Activated T-helper 17 cell treated with anti-CD3 and anti-CD28 coated beads, Interleukin-2, amount 50 U/mL, for 72 hours (primary cell): ENCODE data around the gene MYO15B. TPM values are rescaled to one million over a fixed set of nuclear protein-coding genes. Genes with fewer than 3 reads are reported as not detected.

Experiments used
- ATAC-seq: fragments of 150-1000 bp; cut with Tn5 transposase; replicated peaks from 2 replicates; pipeline ENCODE4 v1.10.0; 2021; ENCODE audit warnings: mild to moderate bottlenecking, moderate library complexity
- H3K27ac Mint-ChIP-seq: one replicate; pipeline ENCODE4 v1.8.0; 2022; ENCODE audit warnings: mixed read lengths
- H3K27me3 Mint-ChIP-seq: one replicate; pipeline ENCODE4 v1.8.0; 2022; ENCODE audit warnings: mixed read lengths
- H3K36me3 Mint-ChIP-seq: one replicate; pipeline ENCODE4 v1.8.0; 2022; ENCODE audit warnings: low read depth, mild to moderate bottlenecking, mixed read lengths
- H3K4me1 Mint-ChIP-seq: one replicate; pipeline ENCODE4 v1.8.0; 2022; ENCODE audit warnings: mixed read lengths
- H3K4me3 Mint-ChIP-seq: one replicate; pipeline ENCODE4 v1.8.0; 2022; ENCODE audit warnings: mild to moderate bottlenecking, mixed read lengths
- H3K9me3 Mint-ChIP-seq: one replicate; pipeline ENCODE4 v1.8.0; 2022; ENCODE audit warnings: mixed read lengths
- total RNA-seq, 2 donors: library from RNA; stranded (reverse); gene quantifications; one replicate each; pipeline ENCODE4 v1.2.3, GENCODE V29; 2022

MYO15B gene
- total RNA-seq, 2 donors from 2014 or later, result 10.2 to 44.5 TPM

DNA sequence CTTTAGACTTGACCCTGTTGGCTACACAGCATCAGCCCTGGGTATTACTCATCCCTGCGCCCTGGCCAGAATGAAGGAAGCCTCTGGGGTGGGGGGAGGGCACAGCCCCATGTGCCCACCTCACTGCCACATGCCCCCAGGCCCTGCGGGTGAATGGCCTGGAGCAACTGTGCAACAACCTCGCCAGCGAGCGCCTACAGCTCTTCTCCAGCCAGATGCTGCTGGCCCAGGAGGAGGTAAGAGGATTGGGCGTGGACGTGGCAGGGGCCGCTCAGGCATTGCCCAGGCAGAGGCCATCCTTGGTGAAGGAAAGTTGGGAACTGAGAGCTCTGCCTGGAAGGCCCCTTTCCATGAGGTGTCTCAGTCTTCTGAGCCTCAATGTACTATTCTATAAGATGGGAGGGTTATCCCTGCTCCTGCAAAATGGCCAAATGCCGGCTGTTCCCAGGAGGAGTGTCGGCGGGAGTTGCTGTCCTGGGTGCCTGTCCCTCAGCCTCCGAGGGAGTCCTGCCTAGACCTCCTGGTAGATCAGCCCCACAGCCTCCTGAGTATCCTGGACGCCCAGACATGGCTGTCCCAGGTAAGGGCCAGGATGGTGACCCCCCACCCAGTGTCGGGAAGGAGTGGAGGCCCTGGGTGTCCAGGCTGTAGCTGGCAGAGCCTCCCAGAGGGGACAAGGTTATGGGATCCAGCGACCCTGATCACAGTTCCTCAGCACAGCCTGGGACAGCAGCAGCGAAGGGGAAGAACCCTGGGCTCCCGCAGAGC is 8.9 kb downstream of the MYO15B start:
- Mint-ChIP-seq H3K36me3 (no peaks in the 10 kb centered on the region), H3K4me3 (no peak overlapping the region), H3K9me3 (no peaks in the 10 kb centered on the region), H3K27me3 (no peaks in the 10 kb centered on the region), H3K4me1 (no peaks in the 10 kb centered on the region), H3K27ac (no peak overlapping the region)
- no peak for ATAC-seq

DNA sequence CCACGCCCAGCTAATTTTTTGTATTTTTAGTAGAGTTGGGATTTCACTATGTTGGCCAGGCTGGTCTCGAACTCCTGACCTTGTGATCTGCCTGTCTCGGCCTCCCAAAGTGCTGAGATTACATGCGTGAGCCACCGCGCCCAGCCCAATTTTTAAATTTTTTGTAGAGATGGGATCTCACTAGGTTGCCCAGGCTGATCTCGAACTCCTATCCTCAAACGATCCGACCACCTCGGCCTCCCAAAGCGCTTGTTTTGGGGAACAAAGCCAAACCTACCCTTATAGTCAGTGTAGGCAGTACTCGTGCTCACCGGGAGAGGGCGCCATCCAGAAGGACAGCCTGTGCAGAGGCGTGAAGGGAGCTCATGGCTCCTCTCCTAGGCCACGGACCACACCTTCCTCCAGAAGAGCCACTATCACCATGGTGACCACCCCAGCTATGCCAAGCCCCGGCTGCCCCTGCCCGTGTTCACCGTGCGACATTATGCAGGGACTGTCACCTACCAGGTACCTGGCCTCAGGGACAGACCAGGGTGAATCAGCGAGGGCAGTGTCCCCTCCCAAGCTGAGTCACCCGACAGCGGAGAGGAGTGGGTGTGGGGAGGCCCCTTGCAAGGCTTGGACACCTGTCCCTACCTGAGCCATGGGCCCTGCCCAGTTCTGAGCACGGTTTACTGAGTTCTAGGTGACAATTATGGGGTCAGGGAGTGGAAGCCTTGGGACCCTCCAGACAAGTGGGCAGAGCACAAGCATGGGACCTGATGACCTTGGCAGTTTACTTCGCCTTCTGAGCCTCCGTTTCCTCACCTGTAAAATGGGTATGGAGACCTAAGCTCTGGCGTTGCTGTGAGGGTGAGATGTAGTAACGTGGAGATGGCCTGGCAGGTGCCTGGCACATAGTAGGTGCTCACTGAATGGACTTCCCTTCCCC is 13.7 kb downstream of the MYO15B start:
- peak; percentile 83 for ATAC-seq
- no peak overlapping the region for H3K27ac Mint-ChIP-seq
- H3K4me3 Mint-ChIP-seq, result no peak overlapping the region
- no peaks in the 10 kb centered on the region for H3K27me3 Mint-ChIP-seq
- no peaks in the 10 kb centered on the region for H3K4me1 Mint-ChIP-seq
- no peaks in the 10 kb centered on the region for H3K36me3 Mint-ChIP-seq
- no peaks in the 10 kb centered on the region for H3K9me3 Mint-ChIP-seq

DNA sequence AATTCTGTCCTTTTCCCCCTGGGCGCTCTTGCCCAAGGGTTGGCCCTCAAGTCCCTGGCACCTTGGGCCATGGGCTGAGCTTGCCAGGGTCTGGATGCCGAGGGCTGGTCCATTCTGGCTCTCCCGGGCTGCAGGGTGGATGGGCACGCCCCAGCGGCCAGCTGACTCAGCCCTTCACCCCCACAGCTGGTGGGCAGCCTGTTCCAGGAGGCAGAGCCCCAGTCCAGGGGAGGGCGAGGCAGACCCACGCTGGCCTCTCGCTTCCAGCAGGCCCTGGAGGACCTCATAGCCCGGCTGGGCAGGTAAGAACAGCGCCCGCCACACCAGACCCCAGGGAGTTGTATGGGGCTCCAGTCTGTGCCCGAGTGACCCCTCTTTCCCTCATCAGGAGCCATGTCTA is 15.0 kb downstream of the MYO15B start:
- H3K9me3 Mint-ChIP-seq, result no peaks in the 10 kb centered on the region
- H3K4me3 Mint-ChIP-seq, result no peak overlapping the region
- no peaks in the 10 kb centered on the region for H3K4me1 Mint-ChIP-seq
- H3K36me3 Mint-ChIP-seq, result no peaks in the 10 kb centered on the region
- no peak overlapping the region for H3K27ac Mint-ChIP-seq
- H3K27me3 Mint-ChIP-seq, result no peaks in the 10 kb centered on the region
- no peak for ATAC-seq

DNA sequence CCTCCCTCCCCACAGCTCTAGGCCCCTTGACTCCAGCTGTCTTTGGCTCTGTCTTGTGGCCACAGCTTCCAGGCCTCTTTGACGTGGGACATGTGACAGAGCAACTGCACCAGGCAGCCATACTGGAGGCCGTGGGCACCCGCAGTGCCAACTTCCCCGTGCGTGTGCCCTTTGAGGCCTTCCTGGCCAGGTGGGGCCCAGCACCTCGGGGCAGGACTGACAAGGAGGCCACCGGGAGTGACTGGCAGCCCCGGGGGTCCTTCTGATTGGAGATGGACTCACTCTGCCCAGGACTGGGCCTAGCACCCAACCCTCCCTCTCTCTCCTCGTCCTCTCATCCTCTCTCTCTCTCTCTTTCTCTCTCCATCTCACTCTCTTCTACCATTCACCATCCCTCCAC is 15.5 kb downstream of the MYO15B start:
- Mint-ChIP-seq H3K27ac (peak overlapping the region; percentile 45), H3K36me3 (no peaks in the 10 kb centered on the region), H3K9me3 (no peaks in the 10 kb centered on the region), H3K4me1 (no peaks in the 10 kb centered on the region), H3K27me3 (no peaks in the 10 kb centered on the region), H3K4me3 (no peak overlapping the region)
- no peak for ATAC-seq

DNA sequence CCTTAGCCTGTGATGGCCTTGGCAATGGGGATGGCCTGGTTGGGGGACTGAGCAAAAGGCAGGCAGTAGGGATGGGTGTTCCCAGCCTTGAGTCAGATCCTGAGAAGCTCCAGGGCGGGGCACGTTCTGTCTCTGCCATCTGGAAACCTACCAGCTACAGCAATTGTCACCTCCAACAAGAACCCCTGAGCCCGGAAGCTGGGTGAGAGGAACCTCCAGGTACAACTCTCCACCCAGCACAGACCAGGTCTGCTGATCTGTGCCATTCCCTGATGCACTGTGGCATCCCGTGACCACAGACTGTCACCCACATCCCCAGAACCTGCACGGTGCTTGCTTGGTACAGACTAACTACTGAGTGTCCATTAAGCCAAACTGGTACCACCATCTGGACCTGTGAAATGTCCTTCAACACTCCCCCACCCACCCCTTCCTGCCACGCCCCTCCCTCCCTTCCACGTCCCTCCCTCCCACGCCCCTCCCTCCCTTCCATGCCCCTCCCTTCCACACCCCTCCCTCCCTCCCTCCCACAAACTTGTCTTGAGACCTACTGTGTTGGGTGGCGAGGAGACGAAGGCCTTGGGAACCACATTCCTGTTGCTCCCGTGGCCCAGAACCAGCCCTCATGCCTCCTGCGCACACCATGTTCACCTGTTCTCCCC is 16.6 kb downstream of the MYO15B start:
- Mint-ChIP-seq H3K36me3 (no peaks in the 10 kb centered on the region), H3K9me3 (no peaks in the 10 kb centered on the region)

DNA sequence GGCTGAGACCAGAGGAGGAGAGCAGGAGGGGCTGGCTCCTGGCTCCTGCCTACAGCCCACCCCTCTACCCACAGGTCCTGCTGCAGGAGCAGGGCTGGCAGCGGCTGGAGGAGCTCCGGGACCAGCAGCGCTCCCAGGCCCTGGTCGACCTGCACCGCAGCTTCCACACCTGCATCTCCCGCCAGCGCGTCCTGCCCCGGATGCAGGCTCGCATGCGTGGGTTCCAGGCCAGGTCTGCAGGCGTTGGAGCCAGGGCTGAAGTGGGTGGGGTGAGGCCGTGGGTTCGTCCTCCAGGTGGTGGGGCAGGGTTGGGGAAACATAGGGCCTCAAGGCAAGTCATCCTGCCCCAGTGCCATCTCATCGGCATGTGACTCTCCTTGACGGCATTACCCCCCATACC is 18.2 kb downstream of the MYO15B start:
- Mint-ChIP-seq H3K9me3 (no peaks in the 10 kb centered on the region), H3K36me3 (no peaks in the 10 kb centered on the region), H3K4me3 (no peak overlapping the region), H3K27me3 (no peaks in the 10 kb centered on the region), H3K27ac (no peak overlapping the region), H3K4me1 (no peaks in the 10 kb centered on the region)
- no peak for ATAC-seq

More for the DNA sequence above, 16.6 kb downstream of the MYO15B start:
- Mint-ChIP-seq H3K27me3 (no peaks in the 10 kb centered on the region), H3K4me1 (no peaks in the 10 kb centered on the region), H3K4me3 (no peak overlapping the region), H3K27ac (no peak overlapping the region)
- no peak for ATAC-seq

DNA sequence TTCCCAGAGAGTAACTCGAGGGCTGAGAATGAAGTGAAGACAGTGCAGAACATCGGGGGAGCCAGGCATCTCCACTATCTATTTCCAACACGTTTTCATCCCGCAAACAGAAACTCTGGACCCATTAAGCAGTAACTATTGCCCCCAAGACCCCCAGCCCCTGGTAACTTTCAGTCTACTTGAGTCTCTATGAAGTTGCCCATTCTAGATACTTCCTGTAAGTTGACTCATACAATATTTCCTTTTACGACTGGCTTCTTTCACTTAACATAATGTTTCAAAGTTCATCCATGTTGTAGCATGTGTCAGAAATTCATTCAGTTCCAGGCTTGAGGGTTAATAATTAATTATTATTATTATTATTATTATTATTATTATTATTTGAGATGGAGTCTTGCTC is 19.5 kb downstream of the MYO15B start:
- Mint-ChIP-seq H3K9me3 (no peaks in the 10 kb centered on the region), H3K4me3 (no peak overlapping the region), H3K36me3 (no peaks in the 10 kb centered on the region), H3K4me1 (no peaks in the 10 kb centered on the region), H3K27ac (no peak overlapping the region), H3K27me3 (no peaks in the 10 kb centered on the region)
- no peak for ATAC-seq

DNA sequence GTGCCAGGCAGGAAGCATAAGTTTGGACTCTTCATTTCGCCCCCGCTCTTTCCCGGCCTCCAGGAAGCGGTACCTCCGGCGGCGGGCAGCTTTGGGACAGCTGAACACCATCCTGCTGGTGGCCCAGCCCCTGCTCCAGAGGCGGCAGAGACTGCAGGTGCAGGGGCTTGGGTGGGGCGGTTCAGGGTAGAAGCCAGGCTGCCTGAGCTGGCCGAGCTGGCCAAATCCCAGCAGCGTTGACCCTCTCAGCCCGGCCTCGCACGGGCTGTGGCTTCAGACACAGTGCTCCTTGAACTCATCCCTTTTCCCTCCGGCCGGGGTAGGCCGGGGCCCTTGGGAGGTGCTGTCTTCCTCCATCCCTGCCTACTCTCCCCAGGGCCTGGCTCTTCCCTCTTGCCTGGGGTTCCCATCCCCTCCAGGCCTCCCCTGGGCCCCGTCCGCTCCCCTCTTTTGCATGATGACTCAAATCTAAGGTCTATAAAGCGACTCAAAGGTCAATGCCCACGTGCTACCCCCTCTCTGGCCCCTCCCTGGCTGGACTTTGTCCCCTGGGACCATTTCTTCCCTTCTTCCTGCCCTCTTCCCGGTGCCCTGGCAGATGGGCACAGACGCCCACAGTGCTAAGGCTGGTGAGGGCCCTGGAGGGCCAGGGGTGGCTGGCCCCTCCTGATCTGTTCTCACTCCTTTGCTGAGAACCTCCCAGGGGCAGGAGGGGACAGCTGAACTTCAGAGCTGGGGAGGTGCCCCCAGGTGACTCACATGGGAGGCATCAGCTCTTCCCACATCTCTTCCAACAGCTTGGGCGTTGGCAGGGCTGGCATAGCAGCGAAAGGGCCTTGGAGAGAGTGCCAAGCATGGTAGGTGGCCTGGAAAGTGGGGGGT is 22.7 kb downstream of the MYO15B start:
- no peaks in the 10 kb centered on the region for H3K27me3 Mint-ChIP-seq
- H3K9me3 Mint-ChIP-seq, result no peaks in the 10 kb centered on the region
- H3K4me1 Mint-ChIP-seq, result no peaks in the 10 kb centered on the region
- ATAC-seq, result no peak
- no peak overlapping the region for H3K27ac Mint-ChIP-seq
- no peak overlapping the region for H3K4me3 Mint-ChIP-seq
- H3K36me3 Mint-ChIP-seq, result no peaks in the 10 kb centered on the region

DNA sequence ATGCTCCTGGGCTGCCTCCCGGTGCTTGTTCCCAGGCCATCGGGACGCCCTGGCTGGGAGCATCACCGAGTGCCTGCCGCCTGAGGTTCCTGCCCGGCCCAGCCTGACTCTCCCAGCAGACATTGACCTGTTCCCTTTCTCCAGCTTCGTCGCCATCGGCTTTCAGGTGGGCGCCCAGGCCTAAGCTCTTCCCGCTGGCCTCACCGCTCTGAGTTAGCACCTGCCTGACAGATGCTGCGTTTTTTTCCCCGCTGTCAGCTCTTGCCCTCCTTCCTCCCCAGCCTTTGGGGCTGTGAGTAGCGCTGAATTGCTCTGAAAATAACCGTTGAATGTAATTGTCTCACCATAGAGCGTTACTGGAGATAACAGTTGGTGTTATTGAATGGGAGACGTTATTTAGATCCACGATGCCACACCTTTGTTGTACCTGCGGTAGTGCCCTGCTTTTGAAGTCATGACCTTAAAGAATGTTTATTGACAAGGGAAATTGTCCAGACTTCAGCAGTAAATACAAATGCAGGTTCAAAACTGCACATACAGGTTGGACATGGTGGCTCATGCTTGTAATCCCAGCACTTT is 24.3 kb downstream of the MYO15B start:
- Mint-ChIP-seq H3K9me3 (no peaks in the 10 kb centered on the region), H3K36me3 (no peaks in the 10 kb centered on the region), H3K27ac (no peak overlapping the region), H3K27me3 (no peaks in the 10 kb centered on the region), H3K4me1 (no peaks in the 10 kb centered on the region), H3K4me3 (no peak overlapping the region)
- no peak for ATAC-seq

DNA sequence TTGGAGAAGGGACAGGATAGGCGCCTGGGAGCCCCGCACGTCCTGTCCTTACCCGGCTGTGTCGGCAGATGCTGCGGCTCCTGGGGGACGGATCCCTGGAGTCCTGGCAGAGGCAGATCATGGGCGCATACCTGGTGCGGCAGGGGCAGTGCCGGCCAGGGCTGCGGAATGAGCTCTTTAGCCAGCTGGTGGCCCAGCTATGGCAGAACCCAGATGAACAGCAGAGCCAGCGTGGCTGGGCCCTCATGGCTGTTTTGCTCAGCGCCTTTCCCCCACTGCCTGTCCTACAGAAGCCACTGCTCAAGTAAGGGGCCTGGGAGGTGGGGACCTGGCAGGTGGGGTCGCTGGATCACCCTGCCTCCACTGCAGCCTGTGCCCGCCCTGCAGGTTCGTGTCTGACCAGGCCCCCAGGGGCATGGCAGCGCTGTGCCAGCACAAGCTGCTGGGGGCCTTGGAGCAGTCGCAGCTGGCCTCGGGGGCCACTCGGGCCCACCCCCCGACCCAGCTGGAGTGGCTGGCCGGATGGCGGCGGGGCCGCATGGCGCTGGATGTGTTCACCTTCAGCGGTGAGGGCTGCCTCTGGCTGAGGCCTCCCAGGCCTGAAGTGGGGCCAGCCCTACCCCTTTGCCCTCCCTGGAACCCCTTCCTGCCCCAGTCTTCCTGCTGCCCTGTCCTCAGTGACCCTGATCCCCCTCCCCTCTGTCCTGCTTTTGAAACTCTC is 25.5 kb downstream of the MYO15B start:
- H3K27ac Mint-ChIP-seq, result no peak overlapping the region
- ATAC-seq, result no peak
- no peaks in the 10 kb centered on the region for H3K9me3 Mint-ChIP-seq
- H3K4me1 Mint-ChIP-seq, result no peaks in the 10 kb centered on the region
- H3K36me3 Mint-ChIP-seq, result no peaks in the 10 kb centered on the region
- no peak overlapping the region for H3K4me3 Mint-ChIP-seq
- H3K27me3 Mint-ChIP-seq, result no peaks in the 10 kb centered on the region

DNA sequence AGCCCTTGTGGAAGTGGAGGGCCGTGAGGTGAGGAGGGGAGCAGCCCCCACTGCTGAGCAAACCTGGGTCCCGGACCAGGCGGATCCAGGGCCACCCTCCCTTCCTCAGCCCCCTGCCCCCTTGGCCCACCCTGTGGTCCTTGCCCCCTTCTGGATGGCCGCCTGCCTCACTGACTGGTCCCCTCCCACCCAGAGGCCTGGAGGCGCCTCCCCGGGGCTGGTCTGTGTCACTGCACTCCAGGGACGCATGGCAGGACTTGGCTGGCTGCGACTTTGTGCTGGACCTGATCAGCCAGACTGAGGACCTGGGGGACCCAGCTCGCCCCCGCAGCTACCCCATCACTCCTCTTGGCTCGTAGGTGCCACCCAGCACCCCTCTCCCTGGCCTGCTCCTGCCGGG is 26.4 kb downstream of the MYO15B start:
- H3K27ac Mint-ChIP-seq, result no peak overlapping the region
- H3K4me1 Mint-ChIP-seq, result no peaks in the 10 kb centered on the region
- no peaks in the 10 kb centered on the region for H3K9me3 Mint-ChIP-seq
- no peak overlapping the region for H3K4me3 Mint-ChIP-seq
- H3K36me3 Mint-ChIP-seq, result no peaks in the 10 kb centered on the region
- H3K27me3 Mint-ChIP-seq, result no peaks in the 10 kb centered on the region
- ATAC-seq, result no peak

DNA sequence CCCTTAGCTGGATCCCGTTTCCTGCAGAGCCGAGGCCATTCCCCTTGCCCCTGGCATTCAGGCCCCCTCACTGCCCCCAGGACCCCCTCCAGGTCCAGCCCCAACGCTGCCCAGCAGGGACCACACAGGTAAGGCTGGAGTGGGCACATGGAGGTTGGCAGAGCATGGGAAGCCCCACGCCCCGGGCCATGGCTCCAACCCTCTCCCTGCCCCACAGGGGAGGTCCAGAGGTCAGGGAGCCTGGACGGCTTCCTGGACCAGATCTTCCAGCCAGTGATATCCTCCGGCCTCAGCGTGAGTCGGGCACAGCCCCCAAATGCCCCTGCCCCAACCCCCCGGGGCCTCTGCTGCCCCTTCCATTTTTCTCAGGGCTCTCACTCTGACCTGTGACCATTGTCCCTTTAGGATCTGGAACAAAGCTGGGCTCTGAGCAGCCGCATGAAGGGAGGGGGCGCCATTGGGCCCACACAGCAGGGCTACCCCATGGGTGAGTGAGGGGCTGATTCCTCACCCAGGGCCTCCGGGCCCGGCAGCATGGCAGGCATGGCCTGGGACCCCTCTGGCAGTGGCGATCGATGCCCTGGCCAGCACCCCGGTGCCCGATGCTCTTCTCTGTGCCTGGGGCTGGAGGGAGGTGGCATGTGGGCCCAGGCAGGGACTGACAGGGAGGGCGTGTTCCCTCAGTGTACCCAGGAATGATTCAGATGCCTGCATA is 27.1 kb downstream of the MYO15B start:
- no peaks in the 10 kb centered on the region for H3K36me3 Mint-ChIP-seq
- no peak overlapping the region for H3K4me3 Mint-ChIP-seq
- no peak for ATAC-seq
- no peaks in the 10 kb centered on the region for H3K27me3 Mint-ChIP-seq
- no peaks in the 10 kb centered on the region for H3K4me1 Mint-ChIP-seq
- H3K27ac Mint-ChIP-seq, result no peak overlapping the region
- H3K9me3 Mint-ChIP-seq, result no peaks in the 10 kb centered on the region

DNA sequence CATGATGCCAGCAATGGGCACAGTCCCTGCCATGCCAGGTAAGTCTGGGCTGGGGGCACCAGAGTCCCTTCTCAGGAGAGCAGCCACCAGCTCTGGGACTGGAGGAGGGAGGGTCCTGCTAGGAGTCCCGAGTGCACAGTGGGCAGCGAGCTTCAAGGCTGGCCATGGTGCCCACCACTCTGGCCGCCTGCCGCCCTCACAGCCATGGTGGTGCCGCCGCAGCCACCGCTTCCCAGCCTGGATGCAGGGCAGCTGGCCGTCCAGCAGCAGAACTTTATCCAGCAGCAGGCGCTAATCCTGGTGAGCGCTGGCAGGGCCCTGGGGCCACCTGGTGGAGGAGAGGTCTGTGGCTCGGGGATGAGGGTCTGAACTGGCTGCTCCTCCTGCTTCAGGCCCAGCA is 27.7 kb downstream of the MYO15B start:
- Mint-ChIP-seq H3K27me3 (no peaks in the 10 kb centered on the region), H3K27ac (no peak overlapping the region), H3K4me1 (no peaks in the 10 kb centered on the region), H3K36me3 (no peaks in the 10 kb centered on the region), H3K9me3 (no peaks in the 10 kb centered on the region), H3K4me3 (no peak overlapping the region)
- no peak for ATAC-seq
